C4-2B (cell line): ENCODE data around the gene CFAP299.

Source experiments
- ZFX ChIP-seq: fragments of 450-650 bp; IDR thresholded peaks from 2 replicates; pipeline ENCODE4 v1.6.1; 2017
- TF ChIP-seq, protein P1 (sequence below): fragments of 450-650 bp; conservative IDR thresholded peaks from 2 replicates; pipeline ENCODE4 v1.5.1; 2017; ENCODE audit warnings: mild to moderate bottlenecking

DNA sequence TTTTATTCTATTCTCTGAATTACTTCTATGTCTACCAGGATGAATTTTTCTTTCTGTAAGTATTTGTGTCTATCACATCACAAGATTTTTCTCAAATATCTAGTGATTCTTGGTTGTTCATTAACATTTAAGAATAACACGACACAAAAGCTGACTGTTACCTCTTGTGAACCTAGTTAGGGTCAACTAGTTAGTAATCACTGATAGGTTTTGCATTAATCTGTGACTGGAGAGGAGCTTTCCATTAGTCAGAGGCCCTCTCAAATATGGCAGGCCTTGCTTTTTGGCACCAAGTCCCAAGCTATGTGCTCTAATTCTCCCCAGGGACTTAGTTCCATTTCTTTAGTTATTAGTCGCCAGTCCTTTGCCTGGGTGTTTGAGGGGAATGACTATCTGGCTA lies 259.2 kb downstream of the CFAP299 start:
- TF ChIP-seq, protein P1, sequence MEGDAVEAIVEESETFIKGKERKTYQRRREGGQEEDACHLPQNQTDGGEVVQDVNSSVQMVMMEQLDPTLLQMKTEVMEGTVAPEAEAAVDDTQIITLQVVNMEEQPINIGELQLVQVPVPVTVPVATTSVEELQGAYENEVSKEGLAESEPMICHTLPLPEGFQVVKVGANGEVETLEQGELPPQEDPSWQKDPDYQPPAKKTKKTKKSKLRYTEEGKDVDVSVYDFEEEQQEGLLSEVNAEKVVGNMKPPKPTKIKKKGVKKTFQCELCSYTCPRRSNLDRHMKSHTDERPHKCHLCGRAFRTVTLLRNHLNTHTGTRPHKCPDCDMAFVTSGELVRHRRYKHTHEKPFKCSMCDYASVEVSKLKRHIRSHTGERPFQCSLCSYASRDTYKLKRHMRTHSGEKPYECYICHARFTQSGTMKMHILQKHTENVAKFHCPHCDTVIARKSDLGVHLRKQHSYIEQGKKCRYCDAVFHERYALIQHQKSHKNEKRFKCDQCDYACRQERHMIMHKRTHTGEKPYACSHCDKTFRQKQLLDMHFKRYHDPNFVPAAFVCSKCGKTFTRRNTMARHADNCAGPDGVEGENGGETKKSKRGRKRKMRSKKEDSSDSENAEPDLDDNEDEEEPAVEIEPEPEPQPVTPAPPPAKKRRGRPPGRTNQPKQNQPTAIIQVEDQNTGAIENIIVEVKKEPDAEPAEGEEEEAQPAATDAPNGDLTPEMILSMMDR, result no peak
- no peak for TF ChIP-seq ZFX
